T follicular helper cell (primary cell): ENCODE measurements around the gene CEACAM4.
A peak's percentile ranks its signal among the peaks of the same experiment; 100 is the strongest.
"Not testable (repeated sequence)": the region's sequence is repeated elsewhere in the genome, so short reads cannot be mapped to it uniquely, and the experiment has no call there.

ENCODE experiments used
- DNase-seq: peaks from one replicate; pipeline ENCODE4 v3.0.0-alpha.2; 2020; ENCODE audit warnings: low read depth
- total RNA-seq, 2 experiments: gene quantifications; one replicate each; lab custom pipeline; 2026; lab: John Stamatoyannopoulos, UW

Gene CEACAM4
- total RNA-seq = 0 reads per million in 2 experiments

DNA sequence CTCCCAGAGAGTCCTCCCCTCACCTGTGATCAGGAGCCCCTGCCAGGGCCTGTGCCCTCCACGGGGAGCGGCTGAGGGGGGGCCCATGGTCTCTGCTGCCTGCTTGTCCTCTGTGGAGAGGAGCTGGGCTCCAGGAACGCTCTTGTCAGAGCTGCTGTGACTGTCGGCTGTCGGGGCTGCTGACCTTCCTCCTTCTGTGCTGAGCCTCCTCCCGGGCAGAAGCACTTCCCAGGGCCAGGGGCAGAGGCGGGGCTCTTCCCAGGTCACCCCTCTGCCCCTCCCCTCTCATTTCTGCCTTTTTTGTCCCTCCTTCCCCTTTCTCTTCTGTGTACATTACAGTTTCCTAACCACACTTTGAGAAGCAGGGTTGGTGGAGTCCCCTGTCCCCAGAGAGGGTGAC, at the start of gene CEACAM4:
TSS of gene CEACAM4 (minus strand) at position 198 of the 400 bp plus-strand sequence. CDS start at position 87, 111 bp downstream.
- no peak for DNase-seq

DNA sequence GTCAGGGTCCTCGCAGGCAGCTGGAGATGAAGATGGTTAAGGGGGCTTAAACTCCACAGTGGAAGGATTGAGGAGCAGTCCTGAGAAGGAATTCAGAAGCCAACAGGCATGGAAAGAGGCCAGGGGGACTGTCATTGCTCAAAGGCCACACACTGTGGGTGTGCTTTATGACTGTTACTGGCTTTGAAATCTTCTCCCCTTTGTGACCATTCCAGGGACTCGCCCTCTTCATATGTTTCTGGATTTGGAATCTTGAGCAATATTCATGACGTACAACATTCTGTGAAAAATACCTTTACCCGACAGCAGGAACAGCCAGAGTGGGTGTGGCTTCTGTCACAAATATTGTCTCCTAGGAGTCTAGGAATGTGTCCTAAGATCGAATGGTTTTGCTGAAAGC, 44.6 kb upstream of the CEACAM4 start:
- no peak for DNase-seq

DNA sequence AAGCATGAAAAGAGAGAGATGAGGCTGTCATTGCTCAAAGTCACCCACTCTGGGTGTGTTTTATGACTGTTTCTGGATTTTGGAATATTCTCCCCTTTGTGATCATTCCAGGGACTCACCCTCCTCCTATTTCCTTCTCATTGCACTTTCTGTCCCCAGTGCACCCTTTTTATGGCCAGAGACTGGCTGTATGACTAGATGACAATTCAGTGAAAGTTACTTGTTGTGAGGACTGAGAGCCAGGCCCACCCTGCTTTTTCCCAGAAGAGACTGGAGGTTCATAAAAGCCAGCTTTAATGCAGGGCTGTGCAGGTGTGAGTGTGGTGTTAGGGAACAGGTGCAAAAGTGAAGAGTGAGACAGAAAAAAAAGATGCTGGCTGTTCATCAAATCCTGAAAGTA, 43.9 kb upstream of the CEACAM4 start:
- no peak for DNase-seq

DNA sequence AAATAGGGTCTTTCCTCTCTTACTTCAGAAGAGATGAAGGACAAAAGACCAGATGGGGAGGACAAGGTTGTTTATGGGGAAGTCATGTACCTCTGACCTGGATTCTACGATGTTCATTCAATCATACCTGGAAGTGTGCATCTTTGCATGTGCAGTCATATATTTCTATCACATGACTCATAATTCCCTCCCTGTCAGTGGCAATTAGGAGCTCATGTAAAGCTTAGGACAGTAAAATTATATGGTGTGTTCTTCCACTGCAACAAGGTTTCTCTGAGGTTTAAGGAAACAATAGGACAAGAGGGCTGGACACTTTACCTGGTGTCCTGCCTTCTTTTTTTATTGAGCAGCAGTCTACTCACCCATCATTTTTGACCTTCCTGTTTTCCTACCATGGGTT, 41.4 kb upstream of the CEACAM4 start:
- no peak for DNase-seq

DNA sequence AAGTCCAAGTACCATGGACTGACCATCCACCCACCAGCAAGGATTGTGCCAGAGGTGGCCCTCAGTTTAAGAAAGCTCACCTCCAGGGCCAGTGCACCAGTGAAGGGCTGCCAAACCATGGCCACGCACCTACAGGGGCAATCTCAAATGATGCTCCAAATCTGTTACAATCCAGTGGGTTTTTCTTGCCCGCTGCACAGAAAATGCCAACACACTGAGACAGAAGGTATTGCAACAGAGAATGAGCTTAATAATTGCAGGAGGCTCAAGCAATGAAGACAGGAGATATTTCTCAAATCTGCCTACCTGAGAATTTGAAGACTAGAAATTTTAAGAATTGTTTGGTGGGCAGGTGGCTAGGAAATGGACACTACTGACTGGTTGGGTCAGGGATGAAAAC, 39.2 kb upstream of the CEACAM4 start:
- no peak for DNase-seq

DNA sequence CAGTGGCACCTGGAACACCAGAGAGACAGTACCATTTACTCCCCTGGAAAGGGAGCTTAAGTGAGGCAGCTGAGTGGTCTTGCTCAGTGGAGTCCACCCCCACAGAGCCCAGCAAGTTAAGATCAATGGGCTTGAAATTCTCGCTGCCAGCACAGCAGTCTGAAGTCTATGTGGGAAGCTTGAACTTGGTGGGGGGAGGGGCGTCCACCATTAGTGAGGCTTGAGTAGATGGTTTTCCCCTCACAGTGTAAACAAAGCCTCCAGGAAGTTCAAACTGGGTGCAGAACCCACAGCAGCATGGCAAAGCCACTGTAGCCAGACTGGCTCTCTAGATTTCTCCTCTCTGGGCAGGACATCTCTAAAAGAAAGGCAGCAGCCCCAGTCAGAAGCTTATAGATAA, 30.3 kb upstream of the CEACAM4 start:
- no peak for DNase-seq

DNA sequence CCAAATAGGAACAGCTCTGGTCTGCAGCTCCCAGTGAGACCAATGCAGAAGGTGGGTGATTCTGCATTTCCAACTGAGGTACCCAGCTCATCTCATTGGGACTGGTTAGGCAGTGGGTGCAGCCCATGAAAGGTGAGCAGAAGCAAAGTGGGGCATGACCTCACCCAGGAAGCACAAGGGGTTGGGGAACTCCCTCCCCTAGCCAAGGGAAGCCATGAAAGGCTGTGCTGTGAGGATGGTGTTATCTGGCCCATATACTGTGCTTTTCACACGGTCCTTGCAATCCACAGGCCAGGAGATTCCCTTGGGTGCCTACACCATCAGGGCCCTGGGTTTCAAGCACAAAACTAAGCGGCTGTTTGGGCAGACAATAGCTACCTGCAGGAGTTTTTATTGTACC, 29.9 kb upstream of the CEACAM4 start:
- not testable (repeated sequence) for DNase-seq

DNA sequence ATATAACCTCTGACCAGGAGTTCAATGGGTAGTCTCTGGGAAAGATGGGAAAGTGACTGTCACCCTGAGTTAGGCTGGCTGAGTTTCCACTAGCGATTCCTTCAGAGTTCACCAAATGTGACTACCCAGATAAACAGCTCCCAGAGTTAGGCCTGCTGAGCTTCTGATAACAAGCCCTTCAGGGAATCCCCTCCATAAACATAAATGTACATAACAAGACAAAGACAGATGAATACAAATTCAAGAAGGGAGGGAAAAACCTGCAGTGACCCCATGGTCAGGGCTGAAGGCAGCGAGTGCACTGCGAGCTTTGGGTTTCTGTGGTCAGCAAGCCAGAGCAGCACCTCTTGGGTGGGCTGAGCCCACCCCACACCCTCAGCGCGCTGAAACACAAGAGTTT, 25.4 kb upstream of the CEACAM4 start:
- DNase-seq = no peak

DNA sequence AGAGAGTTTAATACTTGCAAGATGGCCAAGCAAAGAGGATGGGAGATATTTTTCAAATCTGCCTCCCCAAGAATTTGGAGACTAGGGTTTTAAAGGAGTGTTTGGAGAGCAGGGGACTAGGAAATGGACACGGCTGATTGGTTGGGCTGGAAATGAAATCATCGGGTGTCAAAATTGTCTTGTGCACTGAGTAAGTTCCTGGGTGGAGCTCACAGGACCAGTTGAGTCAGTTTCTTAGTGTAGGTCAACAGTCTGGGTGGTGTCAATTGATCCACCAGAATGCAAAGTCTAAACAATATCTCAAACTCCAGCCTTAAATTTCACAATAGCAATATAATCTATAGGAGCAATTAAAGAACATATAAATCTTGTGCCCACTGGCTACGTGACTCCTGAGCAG, 23.0 kb upstream of the CEACAM4 start:
- DNase-seq = no peak

DNA sequence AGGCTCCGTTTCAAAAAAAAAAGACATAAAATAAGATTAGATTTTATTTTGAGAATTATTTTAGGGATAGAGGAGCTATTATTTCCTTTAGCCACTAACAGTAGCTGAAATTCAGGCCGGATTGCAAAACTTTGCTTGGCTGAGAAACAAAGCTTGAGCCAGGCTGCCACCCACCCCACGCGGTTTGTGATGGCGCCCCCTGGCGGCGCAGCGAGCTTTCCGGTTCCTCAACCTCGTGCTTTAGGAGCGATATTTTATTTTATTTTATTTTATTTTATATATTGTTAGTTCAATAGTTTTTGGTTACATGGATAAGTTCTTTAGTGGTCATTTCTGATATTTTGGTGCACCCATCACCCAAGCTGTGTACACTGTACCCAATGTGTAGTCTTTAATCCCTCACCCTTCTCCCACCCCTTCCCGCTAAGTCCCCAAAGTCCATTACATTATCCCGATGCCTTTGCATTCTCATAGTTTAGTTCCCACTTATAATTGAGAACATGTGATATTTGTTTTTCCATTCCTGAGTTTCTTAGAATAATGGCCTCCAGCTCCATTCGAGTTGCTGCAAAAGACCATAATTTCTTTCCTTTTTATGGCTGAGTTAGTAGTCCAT, 19.8 kb upstream of the CEACAM4 start:
- peak; percentile 14 for DNase-seq

DNA sequence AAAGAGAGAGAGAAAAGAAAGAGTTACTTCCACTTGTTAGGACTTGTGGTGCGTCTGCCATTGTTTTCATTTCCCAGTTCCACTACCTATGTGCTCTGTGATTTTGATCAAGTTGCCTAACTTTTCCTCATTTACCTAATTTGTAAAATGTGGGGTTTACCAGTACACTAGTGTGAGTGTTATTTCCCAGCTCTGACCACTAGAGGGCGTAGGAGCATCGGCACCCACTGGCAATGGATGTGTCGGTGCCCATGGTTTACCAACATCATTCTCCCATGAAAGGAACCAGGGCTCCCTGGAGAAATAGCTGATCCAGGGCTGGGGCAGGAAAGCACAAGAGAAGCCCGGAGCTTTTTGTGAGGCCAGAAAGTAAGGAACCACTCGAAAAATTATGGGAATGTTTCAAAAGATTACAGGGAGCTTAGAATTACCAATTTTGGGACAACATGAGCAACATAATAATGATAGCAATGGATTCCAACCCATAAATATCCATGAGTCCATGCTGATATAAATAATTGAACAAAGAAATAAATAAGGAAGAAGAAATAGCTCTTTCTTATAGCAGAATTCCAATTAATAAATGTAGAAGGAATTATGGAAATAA, 15.1 kb upstream of the CEACAM4 start:
- DNase-seq = peak; percentile 62

DNA sequence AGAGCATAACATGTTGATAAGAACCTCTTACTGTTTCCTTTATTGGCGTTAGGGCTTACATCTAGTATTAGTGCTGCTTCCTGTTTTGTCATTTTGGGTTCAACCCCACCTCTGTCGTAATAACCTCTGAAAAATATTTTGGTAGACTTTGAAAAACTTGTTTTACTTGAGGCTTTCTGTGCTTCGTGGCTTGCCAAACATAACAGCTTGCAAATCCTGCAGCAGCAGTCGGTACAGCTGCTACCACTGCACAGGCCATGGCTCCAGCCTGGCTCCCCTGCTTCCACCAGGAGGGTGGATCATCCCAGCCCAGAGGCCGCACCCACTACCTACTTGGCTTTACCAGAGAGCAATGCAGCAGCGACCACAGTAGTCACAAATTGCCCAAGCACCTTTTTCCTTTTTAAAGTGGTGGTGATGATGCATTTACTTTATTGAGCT, 11.8 kb upstream of the CEACAM4 start:
- DNase-seq = no peak

DNA sequence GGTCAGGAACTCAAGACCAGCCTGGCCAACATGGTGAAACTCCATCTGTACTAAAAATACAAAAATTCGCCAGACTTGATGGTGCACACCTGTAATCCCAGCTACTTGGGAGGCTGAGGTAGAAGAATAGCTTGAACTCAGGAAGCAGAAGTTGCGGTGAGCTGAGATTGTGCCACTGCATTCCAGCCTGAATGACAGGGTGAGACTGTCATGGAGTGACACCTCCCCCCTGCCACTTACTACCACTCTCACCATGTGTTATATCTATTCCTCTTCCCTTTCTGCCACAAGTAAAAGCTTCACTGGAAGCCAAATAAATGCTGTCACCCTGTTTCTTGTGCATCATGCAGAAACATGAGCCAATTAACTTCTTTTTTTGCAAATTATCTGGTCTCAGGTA, 10.6 kb upstream of the CEACAM4 start:
- no peak for DNase-seq

DNA sequence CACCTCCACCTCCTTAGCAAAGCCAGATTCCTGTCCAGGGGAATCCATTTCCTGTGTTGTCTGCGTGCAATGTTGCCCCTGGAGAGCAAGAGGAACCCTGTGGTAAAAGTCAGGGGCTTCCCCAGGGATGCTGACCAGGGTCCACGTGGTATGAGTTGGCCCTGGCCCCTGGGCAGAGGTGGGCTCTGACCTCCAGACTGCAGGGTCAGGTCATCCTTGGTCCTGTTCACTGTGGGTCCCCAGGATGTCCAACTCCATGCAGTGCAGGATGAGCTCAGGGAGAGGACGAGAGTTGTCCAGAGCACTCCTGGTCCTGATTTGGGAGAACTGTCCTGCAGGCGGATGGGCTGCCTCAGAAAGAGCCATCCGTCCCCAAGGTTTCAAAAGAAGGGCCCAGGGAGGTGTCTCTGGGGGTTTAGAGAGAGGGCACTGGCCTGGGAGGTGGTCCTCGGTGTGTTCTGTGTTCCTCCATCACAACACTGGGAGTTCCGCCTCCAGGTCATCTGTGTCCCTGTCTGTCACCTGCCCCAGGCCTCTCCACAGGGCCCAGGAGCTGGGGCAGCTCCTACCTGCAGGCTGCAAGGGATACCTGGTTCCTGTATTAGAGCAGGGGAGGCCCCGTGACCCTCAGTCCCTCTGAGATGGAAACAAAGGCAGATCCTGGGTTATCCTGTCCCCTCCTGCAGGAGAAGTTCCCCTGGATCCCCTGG, 1.2 kb upstream of the CEACAM4 start:
- no peak for DNase-seq

DNA sequence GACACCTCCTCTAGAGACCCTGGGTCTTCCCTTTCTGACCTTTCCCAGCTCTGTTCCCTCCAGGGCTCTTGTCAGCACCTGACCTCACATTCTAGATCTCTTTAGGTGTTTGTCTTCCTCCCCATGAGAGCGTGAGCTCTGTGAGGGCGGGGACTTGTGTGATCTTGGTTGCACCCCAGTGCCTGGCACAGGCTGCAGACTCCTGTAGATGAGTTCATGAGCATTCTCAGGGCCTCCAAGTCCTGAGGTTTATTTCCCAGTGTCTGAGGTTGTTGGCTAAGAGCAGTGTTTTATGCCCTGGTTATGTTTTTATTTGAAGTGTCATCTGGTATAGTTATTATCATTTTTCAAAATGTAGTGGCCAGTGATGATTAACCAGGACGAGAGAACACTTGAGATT, 596 bp downstream of the CEACAM4 start:
- DNase-seq = no peak

DNA sequence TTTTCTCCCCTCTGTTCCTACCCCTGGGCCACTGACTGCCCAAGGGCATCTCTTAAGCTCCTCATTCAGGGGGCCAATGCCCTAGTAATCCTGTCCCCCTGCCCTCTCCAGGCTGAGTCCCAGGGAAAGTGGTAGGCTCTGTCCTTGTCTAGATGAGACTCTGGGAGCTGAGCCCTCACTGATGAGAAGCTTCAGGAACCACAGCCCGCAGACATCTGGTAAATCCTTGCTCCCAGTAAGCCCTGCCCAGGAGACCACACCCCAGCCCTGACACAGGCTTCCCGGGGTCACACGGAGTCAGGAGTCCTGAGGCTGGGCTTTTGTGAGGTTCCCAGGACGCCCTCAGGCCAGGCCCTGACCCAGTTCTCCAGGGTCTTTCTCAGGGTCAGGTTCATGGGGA, 1.9 kb downstream of the CEACAM4 start:
- no peak for DNase-seq

DNA sequence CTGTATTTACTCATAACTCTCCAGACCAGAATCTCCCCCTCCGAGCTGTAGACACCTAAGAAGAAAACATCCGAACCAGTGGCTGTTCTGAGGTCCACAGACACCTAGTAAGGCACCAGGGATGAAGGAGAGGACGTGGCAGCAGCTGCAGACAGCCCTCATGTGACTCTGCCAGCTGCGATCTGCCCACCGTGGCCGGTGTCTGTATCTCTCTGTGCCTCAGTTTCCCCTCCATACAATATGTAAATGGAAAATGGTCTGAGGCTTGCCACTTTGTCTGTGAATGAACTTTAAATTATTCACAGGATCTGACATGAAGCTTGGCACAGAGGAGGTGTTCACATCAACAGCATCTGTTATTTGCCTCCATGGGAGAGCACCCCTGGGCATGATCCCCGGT, 2.4 kb downstream of the CEACAM4 start:
- no peak for DNase-seq

DNA sequence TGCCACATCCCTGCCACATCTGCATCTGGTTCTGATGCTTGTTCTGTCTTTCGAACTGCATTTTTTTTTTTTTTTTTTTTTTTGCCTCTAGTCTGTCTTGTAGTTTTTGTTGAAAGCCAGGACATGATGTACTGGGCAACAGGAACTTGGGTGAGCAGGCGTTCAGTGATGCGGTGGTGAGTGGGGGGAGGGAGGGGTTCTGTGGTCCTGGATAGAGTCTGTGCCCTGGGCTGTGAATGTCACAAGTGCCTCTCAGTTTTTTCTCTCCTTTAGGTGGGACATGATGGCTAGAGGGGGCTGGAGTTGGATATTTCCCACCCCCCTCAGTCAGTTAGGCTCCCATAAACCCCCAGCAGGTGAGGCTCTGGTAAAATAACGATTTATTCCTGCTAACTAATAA, 3.5 kb downstream of the CEACAM4 start:
- no peak for DNase-seq

DNA sequence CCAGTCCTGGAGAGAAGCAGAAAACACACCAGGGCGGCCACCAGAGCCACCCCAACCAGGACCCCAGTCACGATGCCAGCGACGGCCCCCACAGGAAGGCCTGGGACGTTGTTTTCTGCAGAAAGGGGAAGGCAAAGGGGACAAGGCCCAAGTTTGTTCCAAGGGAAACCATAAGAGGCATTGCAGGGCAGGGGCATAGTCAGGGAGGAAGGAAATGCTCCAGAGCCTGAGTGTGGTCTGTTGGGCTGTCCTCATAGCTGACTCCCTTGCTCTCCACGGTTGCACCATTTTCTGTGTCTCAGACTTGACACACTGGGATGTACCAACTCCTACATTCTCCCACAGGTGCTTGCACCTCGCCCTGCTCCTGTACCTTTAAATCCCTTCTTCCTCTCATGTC, 5.2 kb downstream of the CEACAM4 start:
- DNase-seq = no peak

DNA sequence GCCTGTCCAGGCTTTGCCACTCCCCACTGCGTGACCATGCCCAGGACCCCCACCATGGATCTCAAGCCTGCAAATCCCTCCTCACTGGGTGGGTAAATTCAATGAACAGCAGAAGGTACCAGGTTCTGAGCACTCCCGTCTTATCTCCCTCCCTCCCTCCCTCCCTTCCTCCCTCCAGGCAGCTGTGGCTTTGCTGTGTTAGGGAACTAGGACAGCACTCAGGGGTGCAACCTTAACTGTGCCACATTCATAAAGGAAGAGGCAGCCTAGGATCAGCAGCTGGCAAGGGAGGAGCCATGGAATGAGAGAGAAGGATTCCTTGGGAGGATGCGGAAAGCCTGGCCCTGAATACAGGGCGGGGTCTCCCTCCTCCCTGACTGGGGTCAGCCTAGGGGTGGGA, 5.6 kb downstream of the CEACAM4 start:
- no peak for DNase-seq

DNA sequence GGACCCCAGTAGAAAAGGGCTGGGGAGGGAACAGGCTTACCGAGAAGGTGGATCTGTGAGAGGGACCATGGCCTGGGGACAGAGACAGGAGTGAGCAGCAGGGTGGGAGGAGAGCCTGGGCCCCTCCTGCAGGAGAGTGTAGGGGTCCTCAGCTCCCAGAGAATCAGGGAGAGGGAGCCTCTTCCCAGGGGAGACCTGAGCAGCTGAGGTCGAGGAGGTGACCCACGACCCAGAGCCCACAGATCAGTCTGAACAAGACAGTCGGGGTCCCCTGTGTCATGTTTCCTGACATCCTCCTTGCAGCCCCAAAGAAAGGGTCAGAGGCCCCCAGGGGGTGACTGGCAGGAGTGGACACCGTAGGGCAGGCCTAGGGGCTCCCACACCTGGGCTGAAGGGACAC, 6.7 kb downstream of the CEACAM4 start:
- DNase-seq = no peak

DNA sequence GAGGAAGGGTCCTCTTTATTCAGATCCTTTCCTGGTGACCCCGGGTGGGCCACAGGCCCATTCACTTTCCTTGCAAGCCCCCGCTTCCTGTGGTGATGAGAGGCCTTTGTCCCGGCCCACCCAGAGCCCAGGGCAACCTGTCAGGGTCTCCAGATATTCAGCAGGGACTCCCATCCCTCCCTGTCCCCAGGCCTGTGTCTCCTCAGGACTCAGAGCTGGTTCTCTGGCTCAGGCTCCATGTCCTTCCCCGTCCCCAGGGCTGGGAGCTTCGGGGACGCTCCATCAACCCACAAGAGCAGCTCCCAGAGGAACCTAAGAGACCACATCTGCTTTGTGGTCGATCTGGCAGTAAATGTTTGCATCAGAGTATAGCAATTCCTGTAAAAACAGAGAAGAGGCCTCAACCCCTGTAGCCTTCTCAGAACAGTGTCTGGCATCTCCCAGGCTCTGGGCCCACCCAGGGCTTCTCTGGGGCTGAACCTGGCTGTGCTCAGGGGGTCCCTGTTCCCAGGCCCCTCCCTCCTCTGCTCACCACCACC, 7.8 kb downstream of the CEACAM4 start:
- no peak for DNase-seq
